CD1c-positive myeloid dendritic cell (primary cell): ENCODE results near the gene AK4.

ENCODE experiments used
- DNase-seq: peaks from one replicate; pipeline ENCODE4 v3.0.0-alpha.2; 2016; ENCODE audit errors: extremely low spot score

The AK4 gene

GRCh38 chr1:65278376-65279069, 130.5 kb downstream of the AK4 start:
- no peak for DNase-seq

GRCh38 chr1:65279070-65279779, 131.2 kb downstream of the AK4 start:
- no peak for DNase-seq
